22Rv1 (cell line): ENCODE data around the gene PBX2.
"Not testable (repeated sequence)": the region's sequence is repeated elsewhere in the genome, so short reads cannot be mapped to it uniquely, and the experiment has no call there.

ENCODE experiments used
- H3K27ac ChIP-seq: fragments of 450-650 bp; 2 replicates; pipeline ENCODE4 v1.5.1; 2017
- CTCF ChIP-seq: fragments of 450-650 bp; IDR thresholded peaks from 2 replicates; pipeline ENCODE4 v1.5.1; 2017; ENCODE audit warnings: mild to moderate bottlenecking
- ZFX ChIP-seq: fragments of 450-650 bp; IDR thresholded peaks from 2 replicates; pipeline ENCODE4 v1.6.1; 2017; ENCODE audit warnings: antibody characterized with exemption, borderline replicate concordance

PBX2 gene

DNA sequence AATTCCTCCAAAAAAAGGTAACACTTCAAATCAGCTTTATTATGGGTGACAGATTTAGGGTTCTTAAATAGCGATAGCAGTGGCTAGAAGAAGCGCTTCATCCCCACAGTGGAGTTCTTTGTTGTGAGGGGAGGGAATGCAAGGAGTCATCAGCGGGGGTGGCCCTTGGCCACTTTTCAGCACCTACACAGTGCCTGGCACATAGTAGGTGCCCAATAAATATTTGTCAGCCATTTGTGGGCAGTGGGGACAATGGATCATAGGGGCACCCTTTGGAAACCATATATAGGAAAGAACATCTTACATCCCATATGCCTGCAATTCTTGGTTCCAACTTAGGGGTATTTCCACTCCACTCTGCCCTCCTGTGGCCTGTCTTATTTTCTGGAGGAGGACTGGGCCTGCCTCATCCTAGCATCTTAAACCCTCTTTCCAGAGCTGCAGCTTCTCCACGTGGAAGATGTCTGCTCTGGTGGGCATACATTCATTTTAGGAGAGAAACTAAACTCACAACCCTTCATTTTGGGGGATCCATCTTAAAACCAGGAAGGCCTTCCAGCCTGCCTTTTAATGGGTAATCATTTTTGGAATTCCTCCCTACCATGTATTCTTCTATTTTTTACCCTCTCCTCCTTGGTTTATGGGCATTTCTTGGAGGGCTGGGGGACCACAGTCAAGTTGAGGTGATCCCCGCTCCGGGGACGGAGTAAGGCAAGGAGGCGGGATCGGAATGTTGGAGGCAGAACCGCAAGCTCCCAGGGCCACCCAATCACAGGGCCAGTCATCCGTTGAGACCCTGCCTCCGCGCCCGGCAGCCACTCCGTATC is 5.0 kb upstream of the PBX2 start:
- H3K27ac ChIP-seq: peak overlapping the region; percentile 98
- TF ChIP-seq ZFX (no peak), CTCF (peak; percentile 77)

GRCh38 chr6:32194388-32194787 is 4.4 kb upstream of the PBX2 start:
- TF ChIP-seq ZFX (no peak), CTCF (no peak)
- peak overlapping the region; percentile 98; the same call in 1 of the 2 replicates for H3K27ac ChIP-seq

DNA sequence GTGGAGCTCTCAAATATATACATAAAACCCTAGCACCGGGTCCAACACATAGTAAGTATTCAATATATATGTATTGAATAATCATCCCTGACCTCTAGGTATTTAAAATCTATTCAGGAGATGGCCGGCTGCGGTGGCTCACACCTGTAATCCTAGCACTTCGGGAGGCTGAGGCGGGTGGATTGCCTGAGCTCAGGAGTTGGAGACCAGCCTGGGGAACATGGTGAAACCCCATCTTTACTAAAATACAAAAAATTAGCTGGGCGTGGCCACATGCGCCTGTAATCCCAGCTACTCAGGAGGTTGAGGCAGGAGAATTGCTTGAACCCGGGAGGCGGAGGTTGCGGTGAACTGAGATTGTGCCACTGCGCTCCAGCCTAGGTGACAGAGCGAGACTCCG is 3.1 kb upstream of the PBX2 start:
- not testable (repeated sequence) for H3K27ac ChIP-seq

GRCh38 chr6:32192608-32193039 is 2.6 kb upstream of the PBX2 start, which contains the start of gene GPSM3:
GPSM3 (minus strand) TSS chr6:32192643; CDS start chr6:32192513, 130 bp downstream.
- TF ChIP-seq ZFX: no peak
- no peak for TF ChIP-seq CTCF
- no peak within 1 kb of the TSS for H3K27ac ChIP-seq

DNA sequence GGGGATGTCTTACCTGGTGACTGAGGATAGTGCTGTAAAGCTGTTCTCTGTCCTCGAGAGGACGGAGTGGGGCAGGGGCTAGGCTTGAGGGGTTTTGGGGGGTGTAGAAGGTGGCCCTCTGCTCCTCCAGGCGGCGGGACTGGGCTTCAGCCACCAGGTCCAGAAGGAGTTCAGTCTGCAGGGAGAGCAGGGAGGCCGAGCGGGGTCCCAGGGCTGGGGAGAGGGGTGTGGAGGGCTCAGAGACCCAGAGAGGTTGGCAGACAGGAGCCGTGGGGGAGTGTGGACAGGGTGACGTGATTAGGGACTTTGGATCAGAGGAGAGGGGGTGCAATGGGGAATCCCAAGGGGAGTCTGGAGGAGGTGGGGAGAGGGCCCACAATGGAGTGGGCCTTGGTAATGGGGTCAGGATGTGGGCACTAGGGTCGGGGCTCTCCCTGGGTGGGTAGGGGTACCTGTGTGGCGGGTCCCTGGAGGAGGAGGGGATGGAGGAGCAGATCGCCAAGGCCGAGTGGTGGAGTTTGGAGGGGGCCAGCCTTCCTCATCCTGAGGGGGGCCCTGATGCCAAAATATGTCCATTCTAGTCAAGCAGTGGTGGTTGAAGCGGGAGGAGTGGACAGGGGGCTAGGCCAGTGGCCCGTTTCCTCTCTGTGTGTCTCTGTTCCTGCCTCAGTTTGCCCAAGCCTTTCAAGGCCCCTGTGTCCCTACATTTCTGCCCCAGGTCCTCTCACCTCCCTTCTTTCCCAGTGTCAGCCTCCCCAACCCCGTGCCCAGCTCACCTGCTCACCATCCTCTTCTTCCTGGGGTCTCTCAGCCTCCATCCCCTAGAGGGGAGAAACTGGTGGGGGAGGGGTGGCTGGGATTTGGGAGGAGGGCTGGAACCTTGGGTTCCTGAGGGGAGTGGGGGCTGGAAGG is 1.9 kb upstream of the PBX2 start:
- H3K27ac ChIP-seq: no peak overlapping the region
- TF ChIP-seq ZFX (no peak), CTCF (no peak)

DNA sequence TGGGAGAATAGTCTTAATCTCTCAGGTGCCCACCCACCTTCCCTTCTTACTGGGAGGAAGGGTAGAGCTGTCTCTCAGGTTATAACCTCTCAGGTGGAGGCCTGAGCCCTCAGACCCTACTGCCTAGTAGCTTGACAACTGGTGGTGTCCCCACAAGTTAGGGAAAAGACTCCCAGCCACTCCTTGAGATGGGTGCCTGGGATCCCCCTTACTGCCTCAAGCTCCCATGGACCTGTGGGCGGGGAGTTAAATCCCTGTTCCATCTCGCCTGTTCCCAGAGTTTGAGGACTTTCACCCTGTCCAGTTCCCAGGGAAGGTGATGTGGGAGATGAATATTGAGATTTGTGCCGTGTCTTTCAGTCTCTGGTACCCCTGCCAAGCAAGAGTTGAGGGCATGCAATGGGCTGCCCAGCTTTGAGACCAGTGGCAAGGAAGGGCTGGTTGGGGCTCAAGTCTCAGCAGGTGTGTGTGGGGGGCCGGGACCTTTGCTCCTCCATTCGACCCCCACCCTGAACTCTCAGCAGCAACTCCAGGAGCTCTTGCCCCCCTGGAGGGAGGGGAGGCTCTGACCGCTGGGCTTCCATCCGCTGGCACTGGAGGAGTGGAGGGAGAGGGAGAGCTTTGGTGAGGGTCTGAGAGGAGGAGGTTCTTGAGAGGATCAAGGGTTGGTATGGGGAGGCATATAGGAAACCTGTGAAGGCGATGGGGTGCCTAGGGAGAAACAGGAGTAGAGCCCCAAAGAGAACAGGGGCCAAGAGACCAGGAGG is 1.1 kb upstream of the PBX2 start:
- TF ChIP-seq ZFX (no peak), CTCF (no peak)
- H3K27ac ChIP-seq: peak overlapping the region; percentile 87

GRCh38 chr6:32189742-32190053 is 304 bp downstream of the PBX2 start:
- peak overlapping the region; percentile 87 for H3K27ac ChIP-seq
- TF ChIP-seq ZFX (no peak), CTCF (no peak)
